ENCODE data around the gene ARL6IP5.

DNA sequence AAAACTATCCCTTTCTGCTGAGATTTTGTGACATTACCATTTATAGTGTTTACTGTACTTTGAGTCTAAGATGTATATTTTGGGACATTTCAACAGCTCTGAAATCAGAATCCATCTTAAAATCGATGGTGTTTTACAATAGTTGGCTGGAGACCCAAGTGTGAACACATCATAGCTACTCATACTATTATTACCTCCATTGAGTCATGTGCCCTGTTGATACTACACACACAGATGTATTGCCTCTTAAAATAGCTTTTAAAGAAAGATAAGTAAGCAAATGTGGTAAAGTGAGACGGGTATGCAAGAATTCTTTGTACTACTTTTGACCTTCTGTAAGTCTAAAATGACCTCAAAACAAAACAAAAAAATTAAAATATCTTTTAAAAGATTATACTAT lies 31.0 kb downstream of the ARL6IP5 start:
- TF ChIP-seq, protein P1, sequence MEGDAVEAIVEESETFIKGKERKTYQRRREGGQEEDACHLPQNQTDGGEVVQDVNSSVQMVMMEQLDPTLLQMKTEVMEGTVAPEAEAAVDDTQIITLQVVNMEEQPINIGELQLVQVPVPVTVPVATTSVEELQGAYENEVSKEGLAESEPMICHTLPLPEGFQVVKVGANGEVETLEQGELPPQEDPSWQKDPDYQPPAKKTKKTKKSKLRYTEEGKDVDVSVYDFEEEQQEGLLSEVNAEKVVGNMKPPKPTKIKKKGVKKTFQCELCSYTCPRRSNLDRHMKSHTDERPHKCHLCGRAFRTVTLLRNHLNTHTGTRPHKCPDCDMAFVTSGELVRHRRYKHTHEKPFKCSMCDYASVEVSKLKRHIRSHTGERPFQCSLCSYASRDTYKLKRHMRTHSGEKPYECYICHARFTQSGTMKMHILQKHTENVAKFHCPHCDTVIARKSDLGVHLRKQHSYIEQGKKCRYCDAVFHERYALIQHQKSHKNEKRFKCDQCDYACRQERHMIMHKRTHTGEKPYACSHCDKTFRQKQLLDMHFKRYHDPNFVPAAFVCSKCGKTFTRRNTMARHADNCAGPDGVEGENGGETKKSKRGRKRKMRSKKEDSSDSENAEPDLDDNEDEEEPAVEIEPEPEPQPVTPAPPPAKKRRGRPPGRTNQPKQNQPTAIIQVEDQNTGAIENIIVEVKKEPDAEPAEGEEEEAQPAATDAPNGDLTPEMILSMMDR (IDR thresholded peaks at IDR 0.05), result no peak
- no peak for TF ChIP-seq EP300 (IDR thresholded peaks at IDR 0.05)

All from esophagus muscularis mucosa (tissue), 3 donors.